Stimulated activated naive B cell treated with anti-CD40 and anti-IgM and Interleukin-4, amounts not matched to agents 10 μg/mL and 1 μg/mL and 100 μg/mL, for 72 hours (primary cell): ENCODE measurements around the gene MS4A1.
"Not testable (repeated sequence)": the region's sequence is repeated elsewhere in the genome, so short reads cannot be mapped to it uniquely, and the experiment has no call there.

Experiments
- ATAC-seq, 2 donors: fragments of 150-1000 bp; cut with Tn5 transposase; replicated peaks; 2 replicates each; pipeline ENCODE4 v1.10.0; 2021; ENCODE audit warnings: moderate library complexity in 1 of 2
- DNase-seq: peaks from one replicate; pipeline ENCODE4 v3.0.0; 2021
- H3K27ac Mint-ChIP-seq: one replicate; pipeline ENCODE4 v1.8.0; 2022; ENCODE audit warnings: mild to moderate bottlenecking, mixed read lengths
- H3K27me3 Mint-ChIP-seq, 2 donors: one replicate each; pipeline ENCODE4 v1.8.0; 2022; ENCODE audit warnings: mixed read lengths in 2 of 2
- H3K36me3 Mint-ChIP-seq, 2 donors: one replicate each; pipeline ENCODE4 v1.8.0; 2022; ENCODE audit warnings: mixed read lengths in 2 of 2, mild to moderate bottlenecking in 1 of 2
- H3K4me1 Mint-ChIP-seq, 2 donors: one replicate each; pipeline ENCODE4 v1.8.0; 2022; ENCODE audit warnings: mixed read lengths in 2 of 2, mild to moderate bottlenecking in 1 of 2
- H3K4me3 Mint-ChIP-seq, 2 donors: one replicate each; pipeline ENCODE4 v1.8.0; 2022; ENCODE audit warnings: mild to moderate bottlenecking in 2 of 2, mixed read lengths in 2 of 2, moderate library complexity in 1 of 2
- H3K9me3 Mint-ChIP-seq, 2 donors: one replicate each; pipeline ENCODE4 v1.8.0; 2022; ENCODE audit warnings: mixed read lengths in 2 of 2, mild to moderate bottlenecking in 1 of 2

The MS4A1 gene

GRCh38 chr11:60455531-60456042 lies at the start of gene MS4A1:
TSS of gene MS4A1 (plus strand) at chr11:60455847. CDS start at chr11:60462375, 6,528 bp downstream.
- no peaks in the 10 kb centered on the region for H3K9me3 Mint-ChIP-seq

GRCh38 chr11:60420015-60420414 lies 35.6 kb upstream of the MS4A1 start:
- DNase-seq (no peak), ATAC-seq (no peak)
- Mint-ChIP-seq H3K36me3 (peaks cover 9% of the 10 kb centered on the region in 2 donors), H3K4me1 (peaks cover 15 to 30% of the 10 kb centered on the region in 2 donors), H3K9me3 (peaks cover 10 to 11% of the 10 kb centered on the region in 2 donors), H3K27me3 (no peaks in the 10 kb centered on the region), H3K4me3 (no peak overlapping the region), H3K27ac (no peak overlapping the region)

More at GRCh38 chr11:60455531-60456042, at the start of gene MS4A1:
- no peaks in the 10 kb centered on the region for H3K27me3 Mint-ChIP-seq
- H3K36me3 Mint-ChIP-seq = peaks cover 37 to 48% of the 10 kb centered on the region in 2 donors
- DNase-seq (peak; percentile 92), ATAC-seq (peak; percentile 88 to 90)
- peak within 1 kb of the TSS; percentile 91 for H3K27ac Mint-ChIP-seq
- peak within 1 kb of the TSS; percentile 94 to 96 for H3K4me3 Mint-ChIP-seq
- H3K4me1 Mint-ChIP-seq = peaks cover 35 to 46% of the 10 kb centered on the region in 2 donors

GRCh38 chr11:60422609-60423008 lies 33.0 kb upstream of the MS4A1 start:
- no peak overlapping the region for H3K4me3 Mint-ChIP-seq
- ATAC-seq (no peak), DNase-seq (no peak)
- peaks cover 4 to 6% of the 10 kb centered on the region in 2 donors for H3K9me3 Mint-ChIP-seq
- H3K36me3 Mint-ChIP-seq = peaks cover 0 to 3% of the 10 kb centered on the region in 2 donors
- peaks cover 9% of the 10 kb centered on the region in 2 donors for H3K4me1 Mint-ChIP-seq
- no peaks in the 10 kb centered on the region for H3K27me3 Mint-ChIP-seq
- no peak overlapping the region for H3K27ac Mint-ChIP-seq

- Mint-ChIP-seq H3K27ac (no peak overlapping the region), H3K27me3 (no peaks in the 10 kb centered on the region), H3K4me3 (no peak overlapping the region), H3K4me1 (peaks cover 13 to 17% of the 10 kb centered on the region in 2 donors), H3K36me3 (no peaks in the 10 kb centered on the region), H3K9me3 (peaks cover 0 to 3% of the 10 kb centered on the region in 2 donors)
- DNase-seq = no peak
- peak in 1 of 2 donors; percentile 14 for ATAC-seq
Measured at GRCh38 chr11:60428517-60428916, 27.1 kb upstream of the MS4A1 start.

GRCh38 chr11:60429272-60429671 lies 26.4 kb upstream of the MS4A1 start, which contains the start of gene MS4A5:
TSS of gene MS4A5 (plus strand) at chr11:60429572. CDS start at chr11:60429675, 103 bp downstream.
- ATAC-seq = no peak
- Mint-ChIP-seq H3K27ac (no peak within 1 kb of the TSS), H3K4me1 (peaks cover 15 to 24% of the 10 kb centered on the region in 2 donors), H3K9me3 (peaks cover 0 to 3% of the 10 kb centered on the region in 2 donors), H3K4me3 (no peak within 1 kb of the TSS), H3K36me3 (no peaks in the 10 kb centered on the region), H3K27me3 (no peaks in the 10 kb centered on the region)
- DNase-seq = no peak

- Mint-ChIP-seq H3K4me3 (no peak overlapping the region), H3K4me1 (peaks cover 12 to 26% of the 10 kb centered on the region in 2 donors), H3K27ac (no peak overlapping the region), H3K36me3 (no peaks in the 10 kb centered on the region), H3K9me3 (peaks cover 0 to 3% of the 10 kb centered on the region in 2 donors), H3K27me3 (no peaks in the 10 kb centered on the region)
- DNase-seq = no peak
- no peak for ATAC-seq
Measured at GRCh38 chr11:60431251-60431650, 24.4 kb upstream of the MS4A1 start.

GRCh38 chr11:60433401-60433800 lies 22.2 kb upstream of the MS4A1 start:
- peaks cover 9 to 20% of the 10 kb centered on the region in 2 donors for H3K4me1 Mint-ChIP-seq
- no peak for DNase-seq
- ATAC-seq = no peak
- no peak overlapping the region for H3K27ac Mint-ChIP-seq
- no peak overlapping the region for H3K4me3 Mint-ChIP-seq
- no peaks in the 10 kb centered on the region for H3K36me3 Mint-ChIP-seq
- no peaks in the 10 kb centered on the region for H3K27me3 Mint-ChIP-seq
- H3K9me3 Mint-ChIP-seq = peaks cover 0 to 3% of the 10 kb centered on the region in 2 donors

- Mint-ChIP-seq H3K27me3 (no peaks in the 10 kb centered on the region), H3K36me3 (no peaks in the 10 kb centered on the region), H3K27ac (peak overlapping the region; percentile 44), H3K4me1 (peaks cover 27 to 59% of the 10 kb centered on the region in 2 donors), H3K4me3 (no peak overlapping the region), H3K9me3 (no peaks in the 10 kb centered on the region)
- DNase-seq = no peak
- no peak for ATAC-seq
Measured at GRCh38 chr11:60447070-60447469, 8.6 kb upstream of the MS4A1 start.

GRCh38 chr11:60447846-60448245 lies 7.8 kb upstream of the MS4A1 start:
- ATAC-seq (no peak), DNase-seq (no peak)
- Mint-ChIP-seq H3K36me3 (no peaks in the 10 kb centered on the region), H3K4me1 (peaks cover 24 to 52% of the 10 kb centered on the region in 2 donors), H3K27me3 (no peaks in the 10 kb centered on the region), H3K27ac (no peak overlapping the region), H3K4me3 (no peak overlapping the region), H3K9me3 (no peaks in the 10 kb centered on the region)

GRCh38 chr11:60451185-60451584 lies 4.5 kb upstream of the MS4A1 start:
- peaks cover 35 to 58% of the 10 kb centered on the region in 2 donors for H3K4me1 Mint-ChIP-seq
- DNase-seq, H3K9me3 Mint-ChIP-seq, H3K36me3 Mint-ChIP-seq, H3K27me3 Mint-ChIP-seq, H3K27ac Mint-ChIP-seq, ATAC-seq, H3K4me3 Mint-ChIP-seq: not testable (repeated sequence)

GRCh38 chr11:60454212-60454611 lies 1.4 kb upstream of the MS4A1 start:
- Mint-ChIP-seq H3K9me3 (no peaks in the 10 kb centered on the region), H3K27ac (peak overlapping the region; percentile 91), H3K4me3 (peak overlapping the region; percentile 44 to 61), H3K36me3 (peaks cover 24 to 36% of the 10 kb centered on the region in 2 donors), H3K4me1 (peaks cover 31 to 38% of the 10 kb centered on the region in 2 donors), H3K27me3 (no peaks in the 10 kb centered on the region)
- DNase-seq (no peak), ATAC-seq (no peak)

- Mint-ChIP-seq H3K27me3 (no peaks in the 10 kb centered on the region), H3K4me3 (peak overlapping the region; percentile 94 to 96), H3K4me1 (peaks cover 40 to 64% of the 10 kb centered on the region in 2 donors), H3K27ac (peak overlapping the region; percentile 91), H3K36me3 (peaks cover 47 to 64% of the 10 kb centered on the region in 2 donors), H3K9me3 (no peaks in the 10 kb centered on the region)
- DNase-seq = peak; percentile 52
- ATAC-seq = peak; percentile 24 to 37
Measured at GRCh38 chr11:60457576-60457975, 1.9 kb downstream of the MS4A1 start.

GRCh38 chr11:60459345-60459744 lies 3.7 kb downstream of the MS4A1 start:
- peaks cover 37 to 63% of the 10 kb centered on the region in 2 donors for H3K4me1 Mint-ChIP-seq
- DNase-seq = no peak
- peaks cover 63 to 82% of the 10 kb centered on the region in 2 donors for H3K36me3 Mint-ChIP-seq
- ATAC-seq = no peak
- no peaks in the 10 kb centered on the region for H3K27me3 Mint-ChIP-seq
- peak overlapping the region; percentile 88 for H3K27ac Mint-ChIP-seq
- no peaks in the 10 kb centered on the region for H3K9me3 Mint-ChIP-seq
- H3K4me3 Mint-ChIP-seq = peak overlapping the region; percentile 83 to 86

- H3K4me1 Mint-ChIP-seq = peaks cover 22 to 54% of the 10 kb centered on the region in 2 donors
- no peaks in the 10 kb centered on the region for H3K27me3 Mint-ChIP-seq
- peak overlapping the region; percentile 69 for H3K27ac Mint-ChIP-seq
- DNase-seq = no peak
- H3K4me3 Mint-ChIP-seq = no peak overlapping the region
- peaks cover 50 to 68% of the 10 kb centered on the region in 2 donors for H3K36me3 Mint-ChIP-seq
- ATAC-seq = no peak
- H3K9me3 Mint-ChIP-seq = peaks cover 2 to 4% of the 10 kb centered on the region in 2 donors
Measured at GRCh38 chr11:60468829-60469228, 13.2 kb downstream of the MS4A1 start.

- H3K9me3 Mint-ChIP-seq = peaks cover 3 to 4% of the 10 kb centered on the region in 2 donors
- DNase-seq = no peak
- H3K4me1 Mint-ChIP-seq = peaks cover 18 to 53% of the 10 kb centered on the region in 2 donors
- H3K27me3 Mint-ChIP-seq = no peaks in the 10 kb centered on the region
- H3K4me3 Mint-ChIP-seq = no peak overlapping the region
- peak overlapping the region; percentile 54 for H3K27ac Mint-ChIP-seq
- ATAC-seq = peak in 1 of 2 donors; percentile 5
- H3K36me3 Mint-ChIP-seq = peaks cover 42 to 60% of the 10 kb centered on the region in 2 donors
Measured at GRCh38 chr11:60469723-60470122, 14.1 kb downstream of the MS4A1 start.
